ENCODE measurements around the gene MCC. TPM values are rescaled to one million over a fixed set of nuclear protein-coding genes. Genes with fewer than 3 reads are reported as not detected.

MCC gene
- total and polyA plus RNA-seq, 2 of the 4 experiments (the other 2 are of a cell fraction) = 5.0 to 20.6 TPM

GRCh38 chr5:113186061-113186460 lies 302.2 kb downstream of the MCC start:
- H3K27ac ChIP-seq (ENCODE audit: insufficient read depth, low read length) = no peak overlapping the region
- no peak overlapping the region for H3K56ac ChIP-seq (ENCODE audit: extremely low read depth, insufficient read depth, low read length)
- TF ChIP-seq MXI1 (IDR thresholded peaks at IDR 0.05; ENCODE audit: borderline replicate concordance, low read depth, low read length) = no peak
- no peak for TF ChIP-seq SMC3 (IDR thresholded peaks at IDR 0.05; ENCODE audit: low read depth, low read length)
- H2BK15ac ChIP-seq (ENCODE audit: low read depth, low read length) = no peak overlapping the region
- intact Hi-C loops (cut with micrococcal nuclease) = no loop called here
- H4K91ac ChIP-seq (ENCODE audit: insufficient read depth, low read depth, low read length) = no peak overlapping the region
- dilution Hi-C loops (cut with HindIII; ENCODE audit: low sequenced_read_pairs, unreplicated experiment) = no loop called here
- no peak overlapping the region for H3K9ac ChIP-seq (ENCODE audit: low read depth, low read length)
- H2AFZ ChIP-seq (replicated peaks; ENCODE audit: low read length, poor library complexity) = no peak overlapping the region
- H4K5ac ChIP-seq (ENCODE audit: low read depth, low read length) = no peak overlapping the region
- H2BK5ac ChIP-seq (ENCODE audit: low read depth, low read length, poor library complexity, severe bottlenecking) = no peak overlapping the region
- H3K4me3 ChIP-seq (ENCODE audit: insufficient read depth, low read depth, low read length) = no peak overlapping the region
- no peak overlapping the region for H3K4ac ChIP-seq (ENCODE audit: low read depth, low read length)
- no CpG with 5 or more reads among the region's 7 CpGs for WGBS, 2 experiments (ENCODE audit: extremely low coverage in 2 of 2, insufficient read length in 1 of 2)
- in situ Hi-C loops (cut with MboI; ENCODE audit: low sequenced_read_pairs) = no loop called here
- peaks cover 2% of the 10 kb centered on the region; the same call in 1 of the 2 replicates for H3K36me3 ChIP-seq (ENCODE audit: control insufficient read depth, insufficient read depth, low read length)
- no peak overlapping the region for H3K23ac ChIP-seq (ENCODE audit: low read depth, low read length)
- H3K79me1 ChIP-seq (ENCODE audit: low read depth in 1 of 2, low read length in 2 of 2) = peaks cover 12 to 24% of the 10 kb centered on the region in 2 experiments
- ChIA-PET CTCF (interaction anchor here (0.6 to 1.3 kb wide), 2 partner anchors 13 to 16 kb away, joined by 4 read pairs; no protein-coding TSS in a partner anchor), POLR2A (ENCODE audit: unreplicated experiment) (no interaction called here)
- no peak overlapping the region for H2BK120ac ChIP-seq (ENCODE audit: low read depth, low read length)
- no peak overlapping the region for H3K4me2 ChIP-seq (ENCODE audit: low read depth, low read length)
- no peak overlapping the region for H4K8ac ChIP-seq (ENCODE audit: low read depth in 2 of 2, low read length in 2 of 2)
- no peak overlapping the region for H3K14ac ChIP-seq (replicated peaks; ENCODE audit: low read depth, low read length)
- H3K27me3 ChIP-seq (ENCODE audit: control insufficient read depth, insufficient read depth, low read length) = no peaks in the 10 kb centered on the region
- DNase-seq (no peak), ATAC-seq (ENCODE audit: low read depth) (no peak)
- no peak overlapping the region for H3K18ac ChIP-seq (ENCODE audit: low read depth, low read length)
- H3K4me1 ChIP-seq (ENCODE audit: control insufficient read depth, insufficient read depth, low read length) = peaks cover 2% of the 10 kb centered on the region; the same call in 1 of the 2 replicates
- H2BK20ac ChIP-seq (ENCODE audit: low read depth, low read length) = no peak overlapping the region
- no peak overlapping the region for H2AK5ac ChIP-seq (ENCODE audit: low read depth, low read length)
- H4K20me1 ChIP-seq (ENCODE audit: insufficient read depth, low read length) = peaks cover 10% of the 10 kb centered on the region
- H2AK9ac ChIP-seq (replicated peaks; ENCODE audit: low read depth, low read length, poor library complexity) = no peak overlapping the region
- peaks cover 10% of the 10 kb centered on the region; the same call in 1 of the 2 replicates for H3K9me1 ChIP-seq (ENCODE audit: insufficient read depth, low read length)
- BruUV-seq (replicated peaks) = no TSS peak
- H3K9me3 ChIP-seq (ENCODE audit: control insufficient read depth, insufficient read depth, low read length) = no peaks in the 10 kb centered on the region
